ENCODE measurements around the gene ADARB1.

The ADARB1 gene

GRCh38 chr21:45267390-45267760 lies 193.0 kb downstream of the ADARB1 start:
- DNase-seq (ENCODE audit: low read depth) = no peak

GRCh38 chr21:45269861-45270260 lies 195.5 kb downstream of the ADARB1 start:
- DNase-seq (ENCODE audit: low read depth) = no peak

GRCh38 chr21:45270306-45270821 lies 196.0 kb downstream of the ADARB1 start:
- DNase-seq (ENCODE audit: low read depth) = no peak

Data from stimulated activated CD8-positive, alpha-beta memory T cell treated with anti-CD3 and anti-CD28 coated beads, Interleukin-4, amount 100 ng/mL, for 24 hours (primary cell).